GM23338 (cell line): ENCODE measurements around the gene FKBP1A. TPM values are rescaled to one million over a fixed set of nuclear protein-coding genes. Genes with fewer than 3 reads are reported as not detected.

ENCODE experiments used
- ATAC-seq: fragments of 200-7000 bp; cut with Tn5 transposase; 3 replicates; pipeline ENCODE4 v1.9.1; 2020
- DNase-seq: peaks from one replicate; pipeline ENCODE4 v3.0.0-alpha.2; 2015; ENCODE audit warnings: low spot score
- H2AFZ ChIP-seq: fragments of 200-600 bp; sonication (generic); 2 replicates; pipeline ENCODE4 v1.8.0; 2016; ENCODE audit warnings: antibody characterized with exemption, mild to moderate bottlenecking, moderate library complexity
- H3F3A ChIP-seq: fragments of 200-600 bp; sonication (generic); replicated peaks from 2 replicates; pipeline ENCODE4 v1.8.0; 2017; ENCODE audit warnings: antibody characterized with exemption, mixed run types, low read depth
- H3K27ac ChIP-seq: fragments of 200-600 bp; sonication (generic); 2 replicates; pipeline ENCODE4 v1.6.1; 2016; ENCODE audit warnings: low read depth
- H3K27me3 ChIP-seq: fragments of 200-600 bp; sonication (generic); 2 replicates; pipeline ENCODE4 v1.8.0; 2016; ENCODE audit warnings: mild to moderate bottlenecking, mixed run types, moderate library complexity; ENCODE audit not compliant: insufficient read depth
- H3K36me3 ChIP-seq: fragments of 200-600 bp; sonication (generic); 2 replicates; pipeline ENCODE4 v1.8.0; 2016; ENCODE audit warnings: mild to moderate bottlenecking; ENCODE audit not compliant: insufficient read depth
- H3K4me1 ChIP-seq: fragments of 200-600 bp; sonication (generic); 2 replicates; pipeline ENCODE4 v1.8.0; 2016; ENCODE audit warnings: mild to moderate bottlenecking, moderate library complexity; ENCODE audit not compliant: insufficient read depth
- H3K4me2 ChIP-seq: fragments of 200-600 bp; sonication (generic); 2 replicates; pipeline ENCODE4 v1.7.1; 2017; ENCODE audit warnings: mixed run types
- H3K4me3 ChIP-seq: fragments of 200-600 bp; sonication (generic); 2 replicates; pipeline ENCODE4 v1.6.1; 2016; ENCODE audit warnings: mixed run types
- H3K79me2 ChIP-seq: fragments of 200-600 bp; sonication (generic); replicated peaks from 2 replicates; pipeline ENCODE4 v1.8.0; 2017; ENCODE audit warnings: mild to moderate bottlenecking; ENCODE audit not compliant: insufficient read depth
- H3K9me2 ChIP-seq: fragments of 200-600 bp; sonication (generic); 2 replicates; pipeline ENCODE4 v1.8.0; 2017; ENCODE audit not compliant: insufficient read depth
- H4K20me1 ChIP-seq: fragments of 200-600 bp; sonication (generic); replicated peaks from 2 replicates; pipeline ENCODE4 v1.8.0; 2017; ENCODE audit warnings: mild to moderate bottlenecking; ENCODE audit not compliant: insufficient read depth
- H3K27ac Mint-ChIP-seq: 2 replicates; pipeline ENCODE4 v1.8.0; 2020; ENCODE audit warnings: inconsistent platforms, mild to moderate bottlenecking, moderate library complexity, mixed read lengths
- H3K27me3 Mint-ChIP-seq: 3 replicates; pipeline ENCODE4 v1.8.0; 2022; ENCODE audit warnings: low read depth, mild to moderate bottlenecking, moderate library complexity, mixed read lengths, inconsistent platforms; ENCODE audit not compliant: insufficient read depth, poor library complexity
- H3K36me3 Mint-ChIP-seq: 3 replicates; pipeline ENCODE4 v1.8.0; 2021; ENCODE audit warnings: low read depth, mild to moderate bottlenecking, inconsistent platforms, moderate library complexity, mixed read lengths
- H3K4me1 Mint-ChIP-seq: 3 replicates; pipeline ENCODE4 v1.8.0; 2020; ENCODE audit warnings: mild to moderate bottlenecking, inconsistent platforms, mixed read lengths
- H3K4me3 Mint-ChIP-seq: 3 replicates; pipeline ENCODE4 v1.8.0; 2021; ENCODE audit warnings: moderate library complexity, mild to moderate bottlenecking, inconsistent platforms, mixed read lengths
- H3K9me3 Mint-ChIP-seq: 3 replicates; pipeline ENCODE4 v1.8.0; 2020; ENCODE audit warnings: moderate library complexity, mild to moderate bottlenecking, inconsistent platforms, mixed read lengths
- CREB1 ChIP-seq: fragments of 250-450 bp; sonication (Bioruptor Pico); IDR thresholded peaks from 2 replicates; pipeline ENCODE4 v1.5.0; 2020; ENCODE audit warnings: low read depth, mild to moderate bottlenecking, moderate library complexity
- EZH2 ChIP-seq: fragments of 200-600 bp; sonication (generic); IDR thresholded peaks from one replicate; pipeline ENCODE4 v1.8.0; 2017; ENCODE audit warnings: antibody characterized with exemption, mild to moderate bottlenecking, low read depth; ENCODE audit not compliant: unreplicated experiment
- EZH2phosphoT487 ChIP-seq: fragments of 200-600 bp; sonication (generic); IDR thresholded peaks from one replicate; pipeline ENCODE4 v1.8.1; 2018; ENCODE audit warnings: antibody characterized with exemption; ENCODE audit not compliant: unreplicated experiment
- JUNB ChIP-seq: IDR thresholded peaks from one replicate; pipeline ENCODE4 v1.6.1; 2016; ENCODE audit warnings: antibody characterized with exemption; ENCODE audit not compliant: unreplicated experiment
- NANOG ChIP-seq: IDR thresholded peaks from 2 replicates; pipeline ENCODE4 v1.6.1; 2016; ENCODE audit warnings: antibody characterized with exemption, borderline replicate concordance
- POLR2AphosphoS5 ChIP-seq: IDR thresholded peaks from 2 replicates; pipeline ENCODE4 v1.6.1; 2016; ENCODE audit warnings: antibody characterized with exemption, low read depth
- REST ChIP-seq: IDR thresholded peaks from one replicate; pipeline ENCODE4 v1.6.1; 2018; ENCODE audit warnings: antibody characterized with exemption; ENCODE audit not compliant: unreplicated experiment
- STAT1 ChIP-seq: IDR thresholded peaks from one replicate; pipeline ENCODE4 v1.6.1; 2016; ENCODE audit warnings: antibody characterized with exemption; ENCODE audit not compliant: unreplicated experiment
- ZNF114 ChIP-seq: fragments of 250-450 bp; sonication (Bioruptor Pico); IDR thresholded peaks from 2 replicates; pipeline ENCODE4 v1.5.0; 2020; ENCODE audit warnings: mild to moderate bottlenecking, moderate library complexity
- ZNF331 ChIP-seq: fragments of 250-450 bp; sonication (Bioruptor Pico); IDR thresholded peaks from 2 replicates; pipeline ENCODE4 v1.5.0; 2020; ENCODE audit warnings: low read depth, mild to moderate bottlenecking, moderate library complexity
- polyA plus RNA-seq: library from polyadenylated mRNA; unstranded; fragments of >200 nt; fragmentation: Nextera tagmentation; extraction: Ambion mirVana; gene quantifications from 2 replicates; pipeline ENCODE4 v1.2.1, GENCODE V29; 2016
- total RNA-seq: library from RNA; depleted of rRNA; stranded (reverse); fragments of >200 nt; shearing (Covaris generic); gene quantifications from 2 replicates; pipeline ENCODE4 v1.2.3, GENCODE V29; 2014
- TF ChIP-seq, protein P1 (sequence below): fragments of 250-450 bp; sonication (Bioruptor Pico); IDR thresholded peaks from 2 replicates; pipeline ENCODE4 v1.5.0; 2020; ENCODE audit warnings: mild to moderate bottlenecking, moderate library complexity
- TF ChIP-seq, protein P2 (sequence below), 2 experiments: fragments of 200-600 bp in 1 of 2; sonication (generic) in 1 of 2; conservative IDR thresholded peaks; 2 replicates each; pipeline versions ENCODE4 v1.5.1 to v1.6.1; 2016 to 2017; ENCODE audit warnings: antibody characterized with exemption in 2 of 2, low read depth in 2 of 2, mild to moderate bottlenecking in 2 of 2, moderate library complexity in 1 of 2
- TF ChIP-seq, protein P3 (sequence below): IDR thresholded peaks from 2 replicates; pipeline ENCODE4 v1.6.1; 2016; ENCODE audit warnings: antibody characterized with exemption

Gene FKBP1A
- total and polyA plus RNA-seq, 2 experiments from 2014 or later = 171 to 350 TPM

DNA sequence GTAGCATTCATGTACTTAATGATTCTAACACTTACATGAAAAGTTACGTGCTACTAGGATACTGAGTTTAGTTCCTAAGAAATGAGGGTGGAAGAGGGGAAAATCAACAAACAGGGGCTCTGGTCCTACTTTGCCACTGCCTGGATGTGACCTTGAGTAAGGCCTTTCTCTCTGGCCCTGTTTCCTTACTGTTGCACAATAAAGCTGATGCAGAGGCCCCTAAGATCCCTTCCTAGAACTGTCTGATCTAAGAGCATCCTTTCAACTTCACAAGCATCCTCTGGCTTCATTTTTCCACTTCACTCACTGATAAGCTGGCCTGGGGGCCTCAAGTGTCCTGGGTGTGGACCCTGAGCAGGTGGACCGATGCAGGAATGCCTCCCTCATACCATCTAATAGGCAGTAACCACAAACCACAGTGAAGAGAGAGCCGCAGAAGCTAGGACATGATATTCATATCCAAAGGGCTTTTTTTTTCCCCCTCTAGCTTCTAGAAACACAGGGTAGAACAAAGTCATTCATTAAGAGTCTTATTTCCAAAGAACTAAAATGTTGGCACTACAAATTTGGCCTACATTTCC, 21.6 kb downstream of the FKBP1A start:
- no peak overlapping the region for H3K4me3 ChIP-seq
- no peak overlapping the region for H2AFZ ChIP-seq
- TF ChIP-seq, protein P1, sequence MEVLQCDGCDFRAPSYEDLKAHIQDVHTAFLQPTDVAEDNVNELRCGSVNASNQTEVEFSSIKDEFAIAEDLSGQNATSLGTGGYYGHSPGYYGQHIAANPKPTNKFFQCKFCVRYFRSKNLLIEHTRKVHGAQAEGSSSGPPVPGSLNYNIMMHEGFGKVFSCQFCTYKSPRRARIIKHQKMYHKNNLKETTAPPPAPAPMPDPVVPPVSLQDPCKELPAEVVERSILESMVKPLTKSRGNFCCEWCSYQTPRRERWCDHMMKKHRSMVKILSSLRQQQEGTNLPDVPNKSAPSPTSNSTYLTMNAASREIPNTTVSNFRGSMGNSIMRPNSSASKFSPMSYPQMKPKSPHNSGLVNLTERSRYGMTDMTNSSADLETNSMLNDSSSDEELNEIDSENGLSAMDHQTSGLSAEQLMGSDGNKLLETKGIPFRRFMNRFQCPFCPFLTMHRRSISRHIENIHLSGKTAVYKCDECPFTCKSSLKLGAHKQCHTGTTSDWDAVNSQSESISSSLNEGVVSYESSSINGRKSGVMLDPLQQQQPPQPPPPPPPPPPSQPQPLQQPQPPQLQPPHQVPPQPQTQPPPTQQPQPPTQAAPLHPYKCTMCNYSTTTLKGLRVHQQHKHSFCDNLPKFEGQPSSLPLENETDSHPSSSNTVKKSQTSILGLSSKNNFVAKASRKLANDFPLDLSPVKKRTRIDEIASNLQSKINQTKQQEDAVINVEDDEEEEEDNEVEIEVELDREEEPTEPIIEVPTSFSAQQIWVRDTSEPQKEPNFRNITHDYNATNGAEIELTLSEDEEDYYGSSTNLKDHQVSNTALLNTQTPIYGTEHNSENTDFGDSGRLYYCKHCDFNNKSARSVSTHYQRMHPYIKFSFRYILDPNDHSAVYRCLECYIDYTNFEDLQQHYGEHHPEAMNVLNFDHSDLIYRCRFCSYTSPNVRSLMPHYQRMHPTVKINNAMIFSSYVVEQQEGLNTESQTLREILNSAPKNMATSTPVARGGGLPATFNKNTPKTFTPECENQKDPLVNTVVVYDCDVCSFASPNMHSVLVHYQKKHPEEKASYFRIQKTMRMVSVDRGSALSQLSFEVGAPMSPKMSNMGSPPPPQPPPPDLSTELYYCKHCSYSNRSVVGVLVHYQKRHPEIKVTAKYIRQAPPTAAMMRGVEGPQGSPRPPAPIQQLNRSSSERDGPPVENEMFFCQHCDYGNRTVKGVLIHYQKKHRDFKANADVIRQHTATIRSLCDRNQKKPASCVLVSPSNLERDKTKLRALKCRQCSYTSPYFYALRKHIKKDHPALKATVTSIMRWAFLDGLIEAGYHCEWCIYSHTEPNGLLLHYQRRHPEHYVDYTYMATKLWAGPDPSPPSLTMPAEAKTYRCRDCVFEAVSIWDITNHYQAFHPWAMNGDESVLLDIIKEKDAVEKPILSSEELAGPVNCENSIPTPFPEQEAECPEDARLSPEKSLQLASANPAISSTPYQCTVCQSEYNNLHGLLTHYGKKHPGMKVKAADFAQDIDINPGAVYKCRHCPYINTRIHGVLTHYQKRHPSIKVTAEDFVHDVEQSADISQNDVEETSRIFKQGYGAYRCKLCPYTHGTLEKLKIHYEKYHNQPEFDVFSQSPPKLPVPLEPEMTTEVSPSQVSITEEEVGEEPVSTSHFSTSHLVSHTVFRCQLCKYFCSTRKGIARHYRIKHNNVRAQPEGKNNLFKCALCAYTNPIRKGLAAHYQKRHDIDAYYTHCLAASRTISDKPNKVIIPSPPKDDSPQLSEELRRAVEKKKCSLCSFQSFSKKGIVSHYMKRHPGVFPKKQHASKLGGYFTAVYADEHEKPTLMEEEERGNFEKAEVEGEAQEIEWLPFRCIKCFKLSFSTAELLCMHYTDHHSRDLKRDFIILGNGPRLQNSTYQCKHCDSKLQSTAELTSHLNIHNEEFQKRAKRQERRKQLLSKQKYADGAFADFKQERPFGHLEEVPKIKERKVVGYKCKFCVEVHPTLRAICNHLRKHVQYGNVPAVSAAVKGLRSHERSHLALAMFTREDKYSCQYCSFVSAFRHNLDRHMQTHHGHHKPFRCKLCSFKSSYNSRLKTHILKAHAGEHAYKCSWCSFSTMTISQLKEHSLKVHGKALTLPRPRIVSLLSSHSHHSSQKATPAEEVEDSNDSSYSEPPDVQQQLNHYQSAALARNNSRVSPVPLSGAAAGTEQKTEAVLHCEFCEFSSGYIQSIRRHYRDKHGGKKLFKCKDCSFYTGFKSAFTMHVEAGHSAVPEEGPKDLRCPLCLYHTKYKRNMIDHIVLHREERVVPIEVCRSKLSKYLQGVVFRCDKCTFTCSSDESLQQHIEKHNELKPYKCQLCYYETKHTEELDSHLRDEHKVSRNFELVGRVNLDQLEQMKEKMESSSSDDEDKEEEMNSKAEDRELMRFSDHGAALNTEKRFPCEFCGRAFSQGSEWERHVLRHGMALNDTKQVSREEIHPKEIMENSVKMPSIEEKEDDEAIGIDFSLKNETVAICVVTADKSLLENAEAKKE (CRISPR knock-in tag) = no peak
- TF ChIP-seq JUNB = no peak
- TF ChIP-seq NANOG = no peak
- no peak for TF ChIP-seq REST
- no peak for TF ChIP-seq EZH2phosphoT487
- no peak for TF ChIP-seq CREB1 (CRISPR knock-in tag)
- no peak for TF ChIP-seq ZNF331 (CRISPR knock-in tag)
- no peak for TF ChIP-seq ZNF114
- TF ChIP-seq EZH2 = no peak
- TF ChIP-seq, protein P2, sequence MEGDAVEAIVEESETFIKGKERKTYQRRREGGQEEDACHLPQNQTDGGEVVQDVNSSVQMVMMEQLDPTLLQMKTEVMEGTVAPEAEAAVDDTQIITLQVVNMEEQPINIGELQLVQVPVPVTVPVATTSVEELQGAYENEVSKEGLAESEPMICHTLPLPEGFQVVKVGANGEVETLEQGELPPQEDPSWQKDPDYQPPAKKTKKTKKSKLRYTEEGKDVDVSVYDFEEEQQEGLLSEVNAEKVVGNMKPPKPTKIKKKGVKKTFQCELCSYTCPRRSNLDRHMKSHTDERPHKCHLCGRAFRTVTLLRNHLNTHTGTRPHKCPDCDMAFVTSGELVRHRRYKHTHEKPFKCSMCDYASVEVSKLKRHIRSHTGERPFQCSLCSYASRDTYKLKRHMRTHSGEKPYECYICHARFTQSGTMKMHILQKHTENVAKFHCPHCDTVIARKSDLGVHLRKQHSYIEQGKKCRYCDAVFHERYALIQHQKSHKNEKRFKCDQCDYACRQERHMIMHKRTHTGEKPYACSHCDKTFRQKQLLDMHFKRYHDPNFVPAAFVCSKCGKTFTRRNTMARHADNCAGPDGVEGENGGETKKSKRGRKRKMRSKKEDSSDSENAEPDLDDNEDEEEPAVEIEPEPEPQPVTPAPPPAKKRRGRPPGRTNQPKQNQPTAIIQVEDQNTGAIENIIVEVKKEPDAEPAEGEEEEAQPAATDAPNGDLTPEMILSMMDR (conservative IDR thresholded peaks at IDR 0.05; ENCODE audit: low read depth in 2 of 2) = no peak
- no peak for TF ChIP-seq STAT1
- TF ChIP-seq, protein P3, sequence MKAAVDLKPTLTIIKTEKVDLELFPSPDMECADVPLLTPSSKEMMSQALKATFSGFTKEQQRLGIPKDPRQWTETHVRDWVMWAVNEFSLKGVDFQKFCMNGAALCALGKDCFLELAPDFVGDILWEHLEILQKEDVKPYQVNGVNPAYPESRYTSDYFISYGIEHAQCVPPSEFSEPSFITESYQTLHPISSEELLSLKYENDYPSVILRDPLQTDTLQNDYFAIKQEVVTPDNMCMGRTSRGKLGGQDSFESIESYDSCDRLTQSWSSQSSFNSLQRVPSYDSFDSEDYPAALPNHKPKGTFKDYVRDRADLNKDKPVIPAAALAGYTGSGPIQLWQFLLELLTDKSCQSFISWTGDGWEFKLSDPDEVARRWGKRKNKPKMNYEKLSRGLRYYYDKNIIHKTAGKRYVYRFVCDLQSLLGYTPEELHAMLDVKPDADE = no peak
- TF ChIP-seq POLR2AphosphoS5 = no peak
- no peak overlapping the region for H3K4me2 ChIP-seq
- peaks cover 34% of the 10 kb centered on the region for H3K79me2 ChIP-seq
- H4K20me1 ChIP-seq = peaks cover 57% of the 10 kb centered on the region
- no peak for ATAC-seq
- Mint-ChIP-seq H3K9me3 (no peaks in the 10 kb centered on the region), H3K27ac (no peak overlapping the region), H3K27me3 (no peaks in the 10 kb centered on the region), H3K36me3 (peaks cover 52% of the 10 kb centered on the region), H3K4me1 (peaks cover 10% of the 10 kb centered on the region; the same call in 2 of the 3 replicates), H3K4me3 (no peak overlapping the region)
- no peaks in the 10 kb centered on the region for H3K9me2 ChIP-seq
- H3K27me3 ChIP-seq = no peaks in the 10 kb centered on the region
- DNase-seq = no peak
- no peaks in the 10 kb centered on the region for H3F3A ChIP-seq
- no peaks in the 10 kb centered on the region; the same call in 1 of the 2 replicates for H3K4me1 ChIP-seq
- no peak overlapping the region for H3K27ac ChIP-seq
- H3K36me3 ChIP-seq = peaks cover 10% of the 10 kb centered on the region
